Hepatocyte (in vitro differentiated cells): Measurements from ENCODE around the gene UTS2. TPM values are rescaled to one million over a fixed set of nuclear protein-coding genes. Genes with fewer than 3 reads are reported as not detected.

Experiments used
- DNase-seq: peaks from one replicate; pipeline ENCODE4 v3.0.0-alpha.2; 2016; ENCODE audit warnings: low spot score
- H2AFZ ChIP-seq: fragments of 200-600 bp; sonication (generic); 2 replicates; pipeline ENCODE4 v1.6.0; 2016; ENCODE audit warnings: antibody characterized with exemption, mild to moderate bottlenecking
- H3K27ac ChIP-seq: fragments of 200-600 bp; sonication (generic); 2 replicates; pipeline ENCODE4 v1.5.1; 2016; ENCODE audit warnings: mild to moderate bottlenecking
- H3K27me3 ChIP-seq: fragments of 200-600 bp; sonication (generic); 2 replicates; pipeline ENCODE4 v1.6.1; 2016
- H3K36me3 ChIP-seq: fragments of 200-600 bp; sonication (generic); replicated peaks from 2 replicates; pipeline ENCODE4 v1.5.1; 2016; ENCODE audit warnings: low read depth; ENCODE audit not compliant: insufficient read depth
- H3K4me1 ChIP-seq: fragments of 200-600 bp; sonication (generic); 2 replicates; pipeline ENCODE4 v1.5.1; 2016; ENCODE audit warnings: mild to moderate bottlenecking, moderate library complexity; ENCODE audit not compliant: insufficient read depth
- H3K4me2 ChIP-seq: fragments of 200-600 bp; sonication (generic); 2 replicates; pipeline ENCODE4 v1.6.0; 2016
- H3K4me3 ChIP-seq: fragments of 200-600 bp; sonication (generic); 2 replicates; pipeline ENCODE4 v1.5.1; 2016; ENCODE audit warnings: mild to moderate bottlenecking
- H3K79me2 ChIP-seq: fragments of 200-600 bp; sonication (generic); 2 replicates; pipeline ENCODE4 v1.6.0; 2017; ENCODE audit warnings: mild to moderate bottlenecking
- H3K9me2 ChIP-seq: fragments of 200-600 bp; sonication (generic); replicated peaks from 2 replicates; pipeline ENCODE4 v1.6.0; 2017; ENCODE audit warnings: mild to moderate bottlenecking; ENCODE audit not compliant: insufficient read depth
- H3K9me3 ChIP-seq: fragments of 200-600 bp; sonication (generic); 2 replicates; pipeline ENCODE4 v1.5.1; 2016; ENCODE audit warnings: low read depth, mild to moderate bottlenecking
- H4K20me1 ChIP-seq: fragments of 200-600 bp; sonication (generic); 2 replicates; pipeline ENCODE4 v1.6.0; 2016; ENCODE audit warnings: mild to moderate bottlenecking; ENCODE audit not compliant: insufficient read depth, poor library complexity, severe bottlenecking
- EZH2 ChIP-seq: fragments of 200-600 bp; sonication (generic); IDR thresholded peaks from 2 replicates; pipeline ENCODE4 v1.6.1; 2016; ENCODE audit warnings: antibody characterized with exemption, mild to moderate bottlenecking, borderline replicate concordance
- EZH2phosphoT487 ChIP-seq: fragments of 200-600 bp; sonication (generic); IDR thresholded peaks from one replicate; pipeline ENCODE4 v1.6.1; 2018; ENCODE audit warnings: antibody characterized with exemption, mild to moderate bottlenecking, low read depth, moderate library complexity; ENCODE audit not compliant: unreplicated experiment, severe bottlenecking
- WGBS: methylation state at CpG from one replicate; pipeline ENCODE4 v1.1.6; 2016; ENCODE audit warnings: low lambda C conversion rate; ENCODE audit errors: missing lambda C conversion rate; 5-methylcytosine and 5-hydroxymethylcytosine counted together
- polyA plus RNA-seq: library from polyadenylated mRNA; unstranded; fragments of >200 nt; fragmentation: Nextera tagmentation; extraction: Ambion mirVana; gene quantifications from 2 replicates; pipeline ENCODE4 v1.2.1, GENCODE V29; 2016
- total RNA-seq: library from RNA; depleted of rRNA; stranded (reverse); fragments of >200 nt; gene quantifications from 2 replicates; pipeline ENCODE4 v1.2.3, GENCODE V29; 2014
- TF ChIP-seq, protein P1 (sequence below): fragments of 200-600 bp; sonication (generic); IDR thresholded peaks from 2 replicates; pipeline ENCODE4 v1.5.1; 2016; ENCODE audit warnings: antibody characterized with exemption, mild to moderate bottlenecking; ENCODE audit not compliant: poor library complexity

Gene UTS2
- total and polyA plus RNA-seq, 2 experiments from 2014 or later: 0.29 TPM; not detected in 1

DNA sequence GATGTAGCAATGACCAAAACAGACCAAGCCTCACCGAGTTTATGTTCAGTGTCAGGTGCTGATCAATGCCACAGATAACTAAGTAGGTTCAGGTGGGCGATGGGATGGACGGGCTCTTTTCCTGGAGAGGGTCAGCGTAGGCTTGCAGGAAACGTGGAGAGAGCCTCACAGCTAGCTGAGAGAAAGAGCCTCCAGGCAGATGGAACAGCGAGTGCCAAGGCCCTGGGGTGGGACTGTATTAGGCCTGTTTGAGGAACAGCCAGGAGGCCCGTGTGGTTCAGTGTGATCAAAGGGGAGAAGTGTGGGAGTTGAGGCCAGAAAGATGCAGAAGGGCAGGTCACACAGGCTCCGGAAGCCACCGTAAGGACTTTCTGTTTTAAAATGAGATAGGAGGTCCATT, 7.3 kb upstream of the UTS2 start:
- TF ChIP-seq EZH2phosphoT487 (no peak), EZH2 (no peak)
- TF ChIP-seq, protein P1, sequence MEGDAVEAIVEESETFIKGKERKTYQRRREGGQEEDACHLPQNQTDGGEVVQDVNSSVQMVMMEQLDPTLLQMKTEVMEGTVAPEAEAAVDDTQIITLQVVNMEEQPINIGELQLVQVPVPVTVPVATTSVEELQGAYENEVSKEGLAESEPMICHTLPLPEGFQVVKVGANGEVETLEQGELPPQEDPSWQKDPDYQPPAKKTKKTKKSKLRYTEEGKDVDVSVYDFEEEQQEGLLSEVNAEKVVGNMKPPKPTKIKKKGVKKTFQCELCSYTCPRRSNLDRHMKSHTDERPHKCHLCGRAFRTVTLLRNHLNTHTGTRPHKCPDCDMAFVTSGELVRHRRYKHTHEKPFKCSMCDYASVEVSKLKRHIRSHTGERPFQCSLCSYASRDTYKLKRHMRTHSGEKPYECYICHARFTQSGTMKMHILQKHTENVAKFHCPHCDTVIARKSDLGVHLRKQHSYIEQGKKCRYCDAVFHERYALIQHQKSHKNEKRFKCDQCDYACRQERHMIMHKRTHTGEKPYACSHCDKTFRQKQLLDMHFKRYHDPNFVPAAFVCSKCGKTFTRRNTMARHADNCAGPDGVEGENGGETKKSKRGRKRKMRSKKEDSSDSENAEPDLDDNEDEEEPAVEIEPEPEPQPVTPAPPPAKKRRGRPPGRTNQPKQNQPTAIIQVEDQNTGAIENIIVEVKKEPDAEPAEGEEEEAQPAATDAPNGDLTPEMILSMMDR: no peak
- Histone ChIP-seq H3K9me2 (no peaks in the 10 kb centered on the region), H3K27ac (no peak overlapping the region), H4K20me1 (no peaks in the 10 kb centered on the region), H3K4me3 (no peak overlapping the region), H3K4me2 (no peak overlapping the region), H2AFZ (no peak overlapping the region), H3K27me3 (no peaks in the 10 kb centered on the region), H3K36me3 (no peaks in the 10 kb centered on the region), H3K9me3 (no peaks in the 10 kb centered on the region), H3K79me2 (no peaks in the 10 kb centered on the region), H3K4me1 (no peaks in the 10 kb centered on the region)
- no peak for DNase-seq
- 87% methylated on average over 9 of the region's 9 CpGs for WGBS

DNA sequence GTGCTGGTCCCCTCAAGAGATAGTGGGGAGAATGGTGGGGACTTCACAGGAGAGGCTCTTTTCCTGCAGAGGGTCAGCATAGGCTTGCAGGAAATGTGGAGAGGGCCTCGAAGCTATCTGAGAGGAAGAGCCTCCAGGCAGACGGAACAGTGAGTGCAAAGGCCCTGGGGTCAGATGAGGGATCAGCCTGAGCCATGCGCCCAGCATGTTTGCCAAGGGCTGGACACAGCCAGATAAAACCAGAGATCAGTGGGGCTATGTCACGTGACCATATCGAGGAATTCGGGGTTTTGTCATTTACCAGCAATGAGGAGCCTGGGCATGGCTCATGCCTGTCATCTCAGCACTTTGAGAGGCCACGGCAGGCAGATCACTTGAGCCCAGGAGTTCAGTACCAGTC, 6.5 kb upstream of the UTS2 start:
- Histone ChIP-seq H3K9me3 (no peaks in the 10 kb centered on the region), H3K79me2 (no peaks in the 10 kb centered on the region), H3K36me3 (no peaks in the 10 kb centered on the region), H3K4me2 (no peak overlapping the region), H3K27ac (no peak overlapping the region), H3K4me1 (no peaks in the 10 kb centered on the region), H3K27me3 (no peaks in the 10 kb centered on the region), H3K9me2 (no peaks in the 10 kb centered on the region), H4K20me1 (no peaks in the 10 kb centered on the region), H2AFZ (no peak overlapping the region), H3K4me3 (no peak overlapping the region)
- WGBS: 88% methylated on average over 7 of the region's 7 CpGs
- no peak for DNase-seq
- no peak for TF ChIP-seq EZH2
- TF ChIP-seq EZH2phosphoT487: no peak
- TF ChIP-seq, protein P1: no peak

DNA sequence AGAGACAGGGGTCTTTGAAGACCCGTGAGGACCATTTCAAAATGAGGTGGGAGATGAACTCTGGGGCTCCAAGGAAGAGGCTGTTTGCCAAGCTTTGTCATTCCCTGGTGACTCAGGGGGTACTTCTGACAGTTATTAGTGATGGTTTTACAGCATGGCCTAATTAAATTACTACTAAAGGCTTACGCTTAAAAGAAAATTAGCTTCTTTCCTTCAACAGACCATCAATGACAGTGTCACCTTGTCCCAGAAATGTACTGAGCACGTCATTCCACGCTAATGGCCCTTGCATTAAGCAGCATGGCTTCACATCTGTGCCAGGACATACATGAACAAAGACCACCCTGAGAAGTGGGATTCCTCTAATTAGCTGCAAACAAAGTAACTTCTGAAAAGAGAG, 5.1 kb upstream of the UTS2 start:
- Histone ChIP-seq H3K79me2 (no peaks in the 10 kb centered on the region), H3K4me3 (no peak overlapping the region), H3K9me2 (no peaks in the 10 kb centered on the region), H4K20me1 (no peaks in the 10 kb centered on the region), H3K36me3 (no peaks in the 10 kb centered on the region), H3K4me2 (no peak overlapping the region), H3K9me3 (no peaks in the 10 kb centered on the region), H2AFZ (no peak overlapping the region), H3K27ac (no peak overlapping the region), H3K27me3 (no peaks in the 10 kb centered on the region), H3K4me1 (no peaks in the 10 kb centered on the region)
- no peak for TF ChIP-seq EZH2
- TF ChIP-seq, protein P1: no peak
- WGBS: 65% methylated on average over 4 of the region's 4 CpGs
- no peak for DNase-seq

DNA sequence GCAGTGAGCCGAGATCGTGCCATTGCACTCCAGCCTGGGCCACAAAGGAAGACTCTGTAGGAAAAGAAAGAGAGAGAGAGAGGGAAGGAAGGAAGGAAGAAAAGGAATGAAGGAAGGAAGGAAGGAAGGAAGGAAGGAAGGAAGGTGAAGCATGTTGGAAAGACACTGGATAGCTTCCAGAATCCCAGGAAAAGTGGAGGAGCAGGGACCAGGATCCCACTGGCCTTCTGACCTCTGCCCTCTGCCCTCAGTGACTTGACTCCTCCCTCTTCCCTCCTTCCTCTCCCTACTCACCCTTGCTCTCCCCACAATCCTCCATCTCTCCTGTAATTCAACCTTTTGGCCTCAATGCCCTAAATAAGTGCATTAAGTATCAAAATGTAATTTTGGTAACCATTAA, 4.1 kb upstream of the UTS2 start:
- DNase-seq: no peak
- Histone ChIP-seq H3K9me3 (no peaks in the 10 kb centered on the region), H3K4me1 (peaks cover 5% of the 10 kb centered on the region), H3K4me3 (no peak overlapping the region), H3K9me2 (no peaks in the 10 kb centered on the region), H3K79me2 (no peaks in the 10 kb centered on the region), H3K4me2 (no peak overlapping the region), H3K36me3 (no peaks in the 10 kb centered on the region), H3K27me3 (no peaks in the 10 kb centered on the region), H3K27ac (no peak overlapping the region), H2AFZ (no peak overlapping the region), H4K20me1 (no peaks in the 10 kb centered on the region)
- TF ChIP-seq, protein P1: no peak
- no peak for TF ChIP-seq EZH2
- no peak for TF ChIP-seq EZH2phosphoT487
- 78% methylated on average over 2 of the region's 2 CpGs for WGBS
